Activated CD4-positive, alpha-beta T cell treated with anti-CD3 and anti-CD28 coated beads, Interleukin-2, amount 10 ng/mL, durations not matched to agents 7 days and 5 days (primary cell): ENCODE data around the gene SORCS2. TPM values are rescaled to one million over a fixed set of nuclear protein-coding genes. Genes with fewer than 3 reads are reported as not detected.
A peak's percentile ranks its signal among the peaks of the same experiment; 100 is the strongest.

ENCODE experiments used
- CTCF ChIA-PET: fragments of 350-600 bp; sonication (Branson Sonifier 250); formaldehyde crosslinking; loops from one replicate; lab custom pipeline; 2021; ENCODE audit warnings: antibody characterized with exemption; lab: Charles Lee
- POLR2A ChIA-PET: fragments of 350-600 bp; sonication (Branson Sonifier 250); formaldehyde crosslinking; loops from one replicate; lab custom pipeline; 2021; ENCODE audit warnings: antibody characterized with exemption; lab: Charles Lee
- DNase-seq: peaks from one replicate; pipeline ENCODE4 v3.0.0-alpha.2; 2020
- H3K27ac Mint-ChIP-seq: one replicate; pipeline ENCODE4 v1.8.0; 2021; ENCODE audit warnings: mild to moderate bottlenecking, moderate library complexity, mixed read lengths
- H3K27me3 Mint-ChIP-seq: one replicate; pipeline ENCODE4 v1.8.0; 2021; ENCODE audit warnings: mixed read lengths
- H3K36me3 Mint-ChIP-seq: one replicate; pipeline ENCODE4 v1.8.0; 2021; ENCODE audit warnings: low read depth, mixed read lengths
- H3K4me1 Mint-ChIP-seq: one replicate; pipeline ENCODE4 v1.8.0; 2021; ENCODE audit warnings: mixed read lengths
- H3K4me3 Mint-ChIP-seq: one replicate; pipeline ENCODE4 v1.8.0; 2021; ENCODE audit warnings: mild to moderate bottlenecking, moderate library complexity, mixed read lengths
- H3K9me3 Mint-ChIP-seq: one replicate; pipeline ENCODE4 v1.8.0; 2021; ENCODE audit warnings: mixed read lengths
- total RNA-seq, 2 experiments: library from RNA; stranded (reverse); gene quantifications; one replicate each; pipeline ENCODE4 v1.2.3, GENCODE V29; 2021

SORCS2 gene
- total RNA-seq, 2 experiments from 2014 or later: not detected

GRCh38 chr4:7393601-7394575 lies 201.6 kb downstream of the SORCS2 start:
- Mint-ChIP-seq H3K36me3 (no peaks in the 10 kb centered on the region), H3K27me3 (peaks cover 5% of the 10 kb centered on the region), H3K27ac (peak overlapping the region; percentile 28), H3K4me1 (no peaks in the 10 kb centered on the region), H3K9me3 (no peaks in the 10 kb centered on the region), H3K4me3 (no peak overlapping the region)
- CTCF ChIA-PET: no interaction called here
- DNase-seq: no peak
- POLR2A ChIA-PET: no interaction called here

- CTCF ChIA-PET: no interaction called here
- H3K4me3 Mint-ChIP-seq: no peak overlapping the region
- peaks cover 5% of the 10 kb centered on the region for H3K27me3 Mint-ChIP-seq
- H3K4me1 Mint-ChIP-seq: no peaks in the 10 kb centered on the region
- POLR2A ChIA-PET: no interaction called here
- no peaks in the 10 kb centered on the region for H3K36me3 Mint-ChIP-seq
- no peak for DNase-seq
- no peak overlapping the region for H3K27ac Mint-ChIP-seq
- H3K9me3 Mint-ChIP-seq: no peaks in the 10 kb centered on the region
Measured at GRCh38 chr4:7394681-7395451, 202.5 kb downstream of the SORCS2 start.

GRCh38 chr4:7395645-7396044 lies 203.3 kb downstream of the SORCS2 start:
- POLR2A ChIA-PET: no interaction called here
- Mint-ChIP-seq H3K9me3 (no peaks in the 10 kb centered on the region), H3K36me3 (no peaks in the 10 kb centered on the region), H3K27me3 (peaks cover 5% of the 10 kb centered on the region), H3K4me3 (no peak overlapping the region), H3K27ac (no peak overlapping the region), H3K4me1 (no peaks in the 10 kb centered on the region)
- DNase-seq: no peak
- CTCF ChIA-PET: no interaction called here

DNA sequence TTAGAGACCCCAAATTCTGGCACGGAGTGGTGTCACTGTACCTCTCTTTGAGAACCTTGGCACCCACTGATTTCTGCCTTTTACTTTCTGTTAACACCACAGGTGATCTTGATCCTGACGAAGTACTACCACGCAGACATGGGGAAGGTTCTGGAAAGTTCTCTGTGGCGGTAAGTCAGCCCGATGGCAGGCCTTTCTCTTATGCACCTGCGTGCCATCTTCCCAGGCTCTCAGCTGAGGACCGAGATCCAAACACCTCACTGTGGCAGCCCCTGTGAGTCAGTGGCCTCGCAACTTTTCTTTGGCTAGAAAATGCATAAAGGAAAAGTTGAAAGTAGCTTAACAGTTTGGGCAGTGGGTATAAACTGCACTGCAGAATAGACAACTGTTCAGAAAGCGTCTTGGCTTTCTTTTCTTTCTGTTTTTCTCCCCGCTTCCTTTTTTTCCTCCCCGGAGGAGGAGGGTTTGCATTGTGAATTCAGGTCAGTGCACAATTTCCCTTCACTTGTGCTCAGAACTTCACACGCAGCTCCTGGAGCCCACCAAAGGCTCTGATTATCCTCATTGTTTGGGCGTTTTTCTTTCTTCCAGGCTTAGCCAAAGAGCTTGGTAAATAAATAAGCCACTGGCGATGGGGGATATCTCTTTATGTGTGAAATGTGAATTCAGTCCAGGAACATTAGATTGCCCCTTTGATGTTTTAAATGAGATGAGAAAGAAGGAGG lies 204.0 kb downstream of the SORCS2 start:
- DNase-seq: no peak
- Mint-ChIP-seq H3K4me1 (no peaks in the 10 kb centered on the region), H3K27ac (no peak overlapping the region), H3K27me3 (peaks cover 5% of the 10 kb centered on the region), H3K9me3 (no peaks in the 10 kb centered on the region), H3K4me3 (no peak overlapping the region), H3K36me3 (no peaks in the 10 kb centered on the region)
- ChIA-PET CTCF (interaction anchor here (1.3 kb wide), 1 partner anchor 22 kb away, joined by 3 read pairs; no protein-coding TSS in a partner anchor), POLR2A (no interaction called here)

- ChIA-PET CTCF (interaction anchor here (1.3 kb wide), 1 partner anchor 21 kb away, joined by 3 read pairs; no protein-coding TSS in a partner anchor), POLR2A (no interaction called here)
- Mint-ChIP-seq H3K4me3 (no peak overlapping the region), H3K27me3 (peaks cover 7% of the 10 kb centered on the region), H3K36me3 (no peaks in the 10 kb centered on the region), H3K9me3 (no peaks in the 10 kb centered on the region), H3K4me1 (no peaks in the 10 kb centered on the region), H3K27ac (no peak overlapping the region)
- no peak for DNase-seq
Measured at GRCh38 chr4:7397206-7398103, 205.1 kb downstream of the SORCS2 start.

- CTCF ChIA-PET: no interaction called here
- H3K36me3 Mint-ChIP-seq: no peaks in the 10 kb centered on the region
- DNase-seq: no peak
- POLR2A ChIA-PET: no interaction called here
- H3K9me3 Mint-ChIP-seq: no peaks in the 10 kb centered on the region
- no peak overlapping the region for H3K4me3 Mint-ChIP-seq
- H3K27me3 Mint-ChIP-seq: peaks cover 7% of the 10 kb centered on the region
- no peak overlapping the region for H3K27ac Mint-ChIP-seq
- no peaks in the 10 kb centered on the region for H3K4me1 Mint-ChIP-seq
Measured at GRCh38 chr4:7398104-7398423, 205.7 kb downstream of the SORCS2 start.

DNA sequence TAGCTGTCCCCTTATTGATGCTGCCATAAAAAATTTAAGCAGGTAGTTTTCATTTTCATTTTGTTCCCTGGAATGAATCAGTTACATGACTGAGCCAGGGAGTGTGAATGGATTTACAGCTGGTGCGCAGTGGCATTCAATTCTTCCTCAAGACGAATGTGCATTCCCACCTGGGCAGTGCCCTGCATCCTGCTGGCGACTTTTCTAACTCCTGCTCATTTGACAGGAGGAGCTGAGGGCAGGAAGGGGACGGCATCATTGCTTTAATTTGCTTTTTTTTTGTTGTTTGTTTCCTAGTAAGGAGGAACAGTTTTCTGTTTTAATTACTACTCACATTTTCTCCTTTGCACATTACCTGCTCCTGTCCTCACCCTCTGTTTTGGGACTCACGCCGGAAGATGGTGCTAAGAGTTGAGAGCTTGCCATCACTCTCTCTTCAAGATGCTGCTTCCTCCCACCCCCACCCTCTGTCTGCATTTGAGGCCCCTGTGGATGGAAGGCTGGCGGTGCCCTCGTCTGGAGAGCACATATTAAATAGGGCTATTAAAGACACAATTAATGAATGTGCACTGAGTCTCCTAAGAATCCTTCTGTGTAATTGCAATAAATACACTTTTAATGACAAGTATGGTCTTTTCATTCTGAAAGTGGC lies 206.6 kb downstream of the SORCS2 start:
- CTCF ChIA-PET: no interaction called here
- H3K4me1 Mint-ChIP-seq: no peaks in the 10 kb centered on the region
- DNase-seq: no peak
- no peak overlapping the region for H3K4me3 Mint-ChIP-seq
- H3K36me3 Mint-ChIP-seq: no peaks in the 10 kb centered on the region
- no peaks in the 10 kb centered on the region for H3K9me3 Mint-ChIP-seq
- POLR2A ChIA-PET: no interaction called here
- no peak overlapping the region for H3K27ac Mint-ChIP-seq
- peaks cover 7% of the 10 kb centered on the region for H3K27me3 Mint-ChIP-seq

- no peaks in the 10 kb centered on the region for H3K9me3 Mint-ChIP-seq
- no peaks in the 10 kb centered on the region for H3K4me1 Mint-ChIP-seq
- no peak overlapping the region for H3K27ac Mint-ChIP-seq
- CTCF ChIA-PET: no interaction called here
- H3K36me3 Mint-ChIP-seq: no peaks in the 10 kb centered on the region
- POLR2A ChIA-PET: no interaction called here
- peaks cover 7% of the 10 kb centered on the region for H3K27me3 Mint-ChIP-seq
- no peak for DNase-seq
- H3K4me3 Mint-ChIP-seq: no peak overlapping the region
Measured at GRCh38 chr4:7399440-7400234, 207.3 kb downstream of the SORCS2 start.

DNA sequence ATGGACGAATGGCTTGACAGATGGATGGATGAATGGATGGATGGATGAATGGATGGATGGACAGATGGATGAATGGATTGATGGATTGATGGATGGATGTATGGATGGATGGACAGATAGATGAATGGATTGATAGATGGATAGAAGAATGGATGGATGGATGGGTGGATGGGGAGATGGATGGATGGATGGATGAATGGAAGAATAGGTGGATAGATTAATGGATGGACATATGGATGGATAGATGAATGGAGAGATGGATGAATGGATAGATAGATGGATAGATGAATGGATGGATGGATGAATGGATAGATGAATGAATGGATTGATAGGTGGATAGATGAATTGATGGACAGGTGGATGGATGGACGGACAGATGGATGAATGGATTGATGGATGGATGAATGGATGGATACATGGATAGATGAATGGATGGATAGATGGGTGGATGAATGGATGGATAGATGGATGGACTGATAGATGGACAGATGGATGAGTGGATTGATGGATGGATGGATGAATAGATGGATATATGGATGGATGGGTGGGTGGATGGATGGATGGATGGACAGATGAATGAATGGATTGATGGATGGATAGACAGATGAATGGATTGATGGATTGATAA lies 208.4 kb downstream of the SORCS2 start:
- H3K4me3 Mint-ChIP-seq: no peak overlapping the region
- POLR2A ChIA-PET: no interaction called here
- no peak overlapping the region for H3K27ac Mint-ChIP-seq
- H3K9me3 Mint-ChIP-seq: no peaks in the 10 kb centered on the region
- H3K4me1 Mint-ChIP-seq: no peaks in the 10 kb centered on the region
- H3K27me3 Mint-ChIP-seq: peaks cover 7% of the 10 kb centered on the region
- DNase-seq: no peak
- H3K36me3 Mint-ChIP-seq: no peaks in the 10 kb centered on the region
- CTCF ChIA-PET: no interaction called here

DNA sequence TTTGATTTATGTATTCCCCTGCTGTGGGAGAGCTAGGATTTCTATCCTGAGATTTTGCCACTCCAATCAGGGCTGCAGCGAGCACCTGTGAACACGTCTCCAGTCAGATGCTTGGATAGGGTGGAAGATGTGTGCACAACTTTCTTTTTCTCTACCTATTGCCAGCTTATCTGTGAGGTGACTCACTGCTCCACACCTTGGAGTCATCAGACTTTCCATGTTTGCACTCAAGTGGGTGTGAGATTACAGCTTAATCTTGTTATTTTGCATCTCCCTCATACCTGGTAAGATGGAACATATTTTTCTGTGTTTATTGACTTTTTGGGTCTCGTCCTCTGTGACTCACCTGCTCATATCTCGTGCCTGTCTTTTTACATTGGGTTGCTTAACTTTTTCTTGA lies 210.2 kb downstream of the SORCS2 start:
- Mint-ChIP-seq H3K4me1 (no peaks in the 10 kb centered on the region), H3K4me3 (no peak overlapping the region), H3K9me3 (no peaks in the 10 kb centered on the region), H3K27me3 (peaks cover 12% of the 10 kb centered on the region), H3K36me3 (no peaks in the 10 kb centered on the region), H3K27ac (no peak overlapping the region)
- no peak for DNase-seq
- ChIA-PET CTCF (no interaction called here), POLR2A (no interaction called here)

DNA sequence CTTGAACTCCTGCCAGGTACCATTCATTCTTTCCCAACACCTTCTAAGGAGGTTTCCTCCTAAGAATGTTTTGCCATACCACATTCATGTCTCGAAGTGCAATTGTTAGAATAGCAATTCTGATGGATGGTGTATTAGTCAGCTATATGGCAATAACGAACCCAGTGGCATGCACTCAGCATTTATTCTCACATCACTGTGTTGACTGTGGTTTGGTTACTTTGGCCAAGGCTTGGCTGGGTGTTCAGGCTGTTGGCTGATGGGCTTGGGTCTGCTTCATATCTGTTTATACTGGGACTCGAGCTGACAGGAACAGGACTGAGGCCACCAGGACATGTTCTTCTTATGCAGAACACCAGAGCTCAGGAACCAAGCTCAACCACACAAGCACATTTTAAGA lies 210.7 kb downstream of the SORCS2 start:
- no peak for DNase-seq
- POLR2A ChIA-PET: no interaction called here
- Mint-ChIP-seq H3K9me3 (no peaks in the 10 kb centered on the region), H3K4me1 (no peaks in the 10 kb centered on the region), H3K4me3 (no peak overlapping the region), H3K27ac (no peak overlapping the region), H3K27me3 (peaks cover 11% of the 10 kb centered on the region), H3K36me3 (no peaks in the 10 kb centered on the region)
- CTCF ChIA-PET: no interaction called here
